ENCODE data around the gene GUCY1A2.

GUCY1A2 gene

GRCh38 chr11:106625566-106625965 is 392.7 kb downstream of the GUCY1A2 start:
- no peak for DNase-seq

GRCh38 chr11:106624377-106624776 is 393.9 kb downstream of the GUCY1A2 start:
- no peak for DNase-seq
